ENCODE data around the gene NTN1. TPM values are rescaled to one million over a fixed set of nuclear protein-coding genes. Genes with fewer than 3 reads are reported as not detected.

NTN1 gene
- total RNA-seq, 1 donor: 0.36 TPM

GRCh38 chr17:9170853-9171252, 149.5 kb downstream of the NTN1 start:
- no peaks in the 10 kb centered on the region for H3K27me3 ChIP-seq (ENCODE audit: insufficient read depth, low read length)
- no peak for DNase-seq (ENCODE audit: insufficient read length, low spot score, missing footprints)

GRCh38 chr17:9173386-9173983, 152.2 kb downstream of the NTN1 start:
- H3K9me3 ChIP-seq (ENCODE audit: low read depth, low read length): no peaks in the 10 kb centered on the region
- H3K27me3 ChIP-seq (ENCODE audit: insufficient read depth, low read length): no peaks in the 10 kb centered on the region

More at GRCh38 chr17:9170853-9171252, 149.5 kb downstream of the NTN1 start:
- Histone ChIP-seq H4K20me1 (ENCODE audit: insufficient read depth, low read length) (no peaks in the 10 kb centered on the region), H3K27ac (ENCODE audit: low read depth, low read length) (no peak overlapping the region), H3K4me1 (ENCODE audit: insufficient read depth, low read length) (no peaks in the 10 kb centered on the region), H3K4me2 (ENCODE audit: insufficient read depth, low read length) (no peak overlapping the region), H2AFZ (ENCODE audit: low read length) (no peak overlapping the region), H3K9me3 (ENCODE audit: low read depth, low read length) (no peaks in the 10 kb centered on the region), H3K79me2 (ENCODE audit: insufficient read depth, low read length) (no peaks in the 10 kb centered on the region), H3K4me3 (ENCODE audit: insufficient read depth, low read length) (no peak overlapping the region), H3K36me3 (ENCODE audit: insufficient read depth, low read length) (no peaks in the 10 kb centered on the region)
- TF ChIP-seq, protein P1, sequence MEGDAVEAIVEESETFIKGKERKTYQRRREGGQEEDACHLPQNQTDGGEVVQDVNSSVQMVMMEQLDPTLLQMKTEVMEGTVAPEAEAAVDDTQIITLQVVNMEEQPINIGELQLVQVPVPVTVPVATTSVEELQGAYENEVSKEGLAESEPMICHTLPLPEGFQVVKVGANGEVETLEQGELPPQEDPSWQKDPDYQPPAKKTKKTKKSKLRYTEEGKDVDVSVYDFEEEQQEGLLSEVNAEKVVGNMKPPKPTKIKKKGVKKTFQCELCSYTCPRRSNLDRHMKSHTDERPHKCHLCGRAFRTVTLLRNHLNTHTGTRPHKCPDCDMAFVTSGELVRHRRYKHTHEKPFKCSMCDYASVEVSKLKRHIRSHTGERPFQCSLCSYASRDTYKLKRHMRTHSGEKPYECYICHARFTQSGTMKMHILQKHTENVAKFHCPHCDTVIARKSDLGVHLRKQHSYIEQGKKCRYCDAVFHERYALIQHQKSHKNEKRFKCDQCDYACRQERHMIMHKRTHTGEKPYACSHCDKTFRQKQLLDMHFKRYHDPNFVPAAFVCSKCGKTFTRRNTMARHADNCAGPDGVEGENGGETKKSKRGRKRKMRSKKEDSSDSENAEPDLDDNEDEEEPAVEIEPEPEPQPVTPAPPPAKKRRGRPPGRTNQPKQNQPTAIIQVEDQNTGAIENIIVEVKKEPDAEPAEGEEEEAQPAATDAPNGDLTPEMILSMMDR (IDR thresholded peaks at IDR 0.05; ENCODE audit: extremely low read depth, low read depth, low read length): no peak

DNA sequence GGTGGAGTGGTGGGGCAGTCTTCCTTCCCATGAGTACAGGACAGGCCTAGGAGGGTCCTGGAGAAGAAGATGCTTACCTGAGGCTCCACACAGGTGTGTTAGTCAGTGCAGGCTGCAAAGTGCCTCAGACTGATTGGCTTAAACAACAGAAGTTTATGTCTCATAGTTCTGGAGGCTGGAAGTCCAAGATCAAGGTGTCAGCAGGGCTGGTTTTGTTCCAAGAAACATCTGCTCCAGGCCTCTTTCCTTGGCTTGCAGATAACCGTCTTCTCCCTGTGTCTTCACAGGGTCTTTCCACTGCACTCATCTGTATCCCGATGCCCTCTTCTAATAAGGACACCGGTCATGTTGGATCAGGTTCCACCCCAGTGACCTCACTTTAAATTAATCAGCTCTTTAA, 153.0 kb downstream of the NTN1 start:
- no peak overlapping the region for H3K4me3 ChIP-seq (ENCODE audit: insufficient read depth, low read length)
- no peaks in the 10 kb centered on the region for H3K79me2 ChIP-seq (ENCODE audit: insufficient read depth, low read length)
- no peaks in the 10 kb centered on the region for H3K27me3 ChIP-seq (ENCODE audit: insufficient read depth, low read length)
- no peaks in the 10 kb centered on the region for H3K4me1 ChIP-seq (ENCODE audit: insufficient read depth, low read length)
- no peak overlapping the region for H3K27ac ChIP-seq (ENCODE audit: low read depth, low read length)
- no peak overlapping the region for H3K4me2 ChIP-seq (ENCODE audit: insufficient read depth, low read length)
- TF ChIP-seq, protein P1 (IDR thresholded peaks at IDR 0.05; ENCODE audit: extremely low read depth, low read depth, low read length): no peak
- H4K20me1 ChIP-seq (ENCODE audit: insufficient read depth, low read length): no peaks in the 10 kb centered on the region
- no peaks in the 10 kb centered on the region for H3K9me3 ChIP-seq (ENCODE audit: low read depth, low read length)
- no peak overlapping the region for H2AFZ ChIP-seq (ENCODE audit: low read length)
- H3K36me3 ChIP-seq (ENCODE audit: insufficient read depth, low read length): no peaks in the 10 kb centered on the region
- DNase-seq (ENCODE audit: insufficient read length, low spot score, missing footprints): no peak

More at GRCh38 chr17:9173386-9173983, 152.2 kb downstream of the NTN1 start:
- no peak overlapping the region for H3K4me3 ChIP-seq (ENCODE audit: insufficient read depth, low read length)
- DNase-seq (ENCODE audit: insufficient read length, low spot score, missing footprints): peak; percentile 54
- H2AFZ ChIP-seq (ENCODE audit: low read length): no peak overlapping the region
- no peak overlapping the region for H3K27ac ChIP-seq (ENCODE audit: low read depth, low read length)
- no peaks in the 10 kb centered on the region for H3K79me2 ChIP-seq (ENCODE audit: insufficient read depth, low read length)
- H3K4me1 ChIP-seq (ENCODE audit: insufficient read depth, low read length): no peaks in the 10 kb centered on the region
- TF ChIP-seq, protein P1 (IDR thresholded peaks at IDR 0.05; ENCODE audit: extremely low read depth, low read depth, low read length): no peak
- H3K4me2 ChIP-seq (ENCODE audit: insufficient read depth, low read length): no peak overlapping the region
- H3K36me3 ChIP-seq (ENCODE audit: insufficient read depth, low read length): no peaks in the 10 kb centered on the region
- no peaks in the 10 kb centered on the region for H4K20me1 ChIP-seq (ENCODE audit: insufficient read depth, low read length)

- Histone ChIP-seq H3K36me3 (ENCODE audit: insufficient read depth, low read length) (no peaks in the 10 kb centered on the region), H3K4me1 (ENCODE audit: insufficient read depth, low read length) (no peaks in the 10 kb centered on the region), H3K79me2 (ENCODE audit: insufficient read depth, low read length) (no peaks in the 10 kb centered on the region), H4K20me1 (ENCODE audit: insufficient read depth, low read length) (no peaks in the 10 kb centered on the region), H3K4me3 (ENCODE audit: insufficient read depth, low read length) (no peak overlapping the region), H3K27ac (ENCODE audit: low read depth, low read length) (no peak overlapping the region), H3K27me3 (ENCODE audit: insufficient read depth, low read length) (no peaks in the 10 kb centered on the region), H3K4me2 (ENCODE audit: insufficient read depth, low read length) (no peak overlapping the region), H3K9me3 (ENCODE audit: low read depth, low read length) (no peaks in the 10 kb centered on the region), H2AFZ (ENCODE audit: low read length) (no peak overlapping the region)
- DNase-seq (ENCODE audit: insufficient read length, low spot score, missing footprints): peak; percentile 26
- TF ChIP-seq, protein P1 (IDR thresholded peaks at IDR 0.05; ENCODE audit: extremely low read depth, low read depth, low read length): no peak
Measured at GRCh38 chr17:9174779-9175574, 153.7 kb downstream of the NTN1 start.
